Subcutaneous adipose tissue (tissue), 4 donors: ENCODE data around the gene ATP2B2. TPM values are rescaled to one million over a fixed set of nuclear protein-coding genes. Genes with fewer than 3 reads are reported as not detected.

Experiments
- total RNA-seq, 4 donors: library from RNA; depleted of rRNA; stranded (reverse); fragments of >200 nt; gene quantifications; one replicate each; pipeline ENCODE4 v1.1.0, GENCODE V29; 2016
- TF ChIP-seq, protein P1 (sequence below): fragments of 450-650 bp; IDR thresholded peaks from one replicate; pipeline ENCODE4 v1.5.1; 2016; ENCODE audit warnings: low read depth, mild to moderate bottlenecking, control low read depth, antibody characterized with exemption, moderate library complexity

ATP2B2 gene
- total RNA-seq, 4 donors from 2014 or later, result 0.34 to 0.44 TPM; not detected in 2

DNA sequence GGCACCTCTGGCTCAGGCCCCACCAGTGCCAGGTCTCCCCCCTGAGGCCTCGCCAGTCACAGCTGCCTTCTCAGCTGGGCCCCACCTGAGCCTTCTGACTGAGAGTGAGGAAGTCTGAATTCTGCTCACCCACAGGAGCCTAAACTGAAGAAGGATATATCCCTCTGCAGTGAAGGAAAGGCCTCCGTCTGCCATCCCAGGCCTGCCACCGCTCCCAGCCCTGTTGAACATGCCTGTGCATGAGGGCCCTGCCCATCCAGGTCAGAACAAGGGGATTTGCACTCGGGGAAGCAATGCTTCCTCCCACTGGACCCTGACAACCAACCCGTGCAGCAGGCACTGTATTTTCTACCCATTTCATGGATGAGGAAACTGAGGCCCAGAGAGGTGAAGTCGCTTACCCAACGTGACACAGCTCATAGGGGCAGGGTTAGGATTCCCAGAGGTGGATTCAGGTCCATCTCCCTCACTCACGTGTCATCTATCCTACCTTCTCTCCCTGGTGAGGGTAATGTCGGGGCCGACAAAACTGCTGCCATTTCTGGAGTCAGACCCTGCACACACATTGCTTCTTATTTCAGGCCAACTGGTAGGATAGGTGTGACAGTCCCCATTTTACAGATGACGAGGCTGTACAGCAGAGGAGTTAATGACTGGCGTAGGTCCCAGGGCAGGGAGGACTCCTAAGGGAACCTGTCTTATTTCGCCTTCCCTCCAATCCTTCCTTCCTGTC is 22.6 kb downstream of the ATP2B2 start:
- TF ChIP-seq, protein P1, sequence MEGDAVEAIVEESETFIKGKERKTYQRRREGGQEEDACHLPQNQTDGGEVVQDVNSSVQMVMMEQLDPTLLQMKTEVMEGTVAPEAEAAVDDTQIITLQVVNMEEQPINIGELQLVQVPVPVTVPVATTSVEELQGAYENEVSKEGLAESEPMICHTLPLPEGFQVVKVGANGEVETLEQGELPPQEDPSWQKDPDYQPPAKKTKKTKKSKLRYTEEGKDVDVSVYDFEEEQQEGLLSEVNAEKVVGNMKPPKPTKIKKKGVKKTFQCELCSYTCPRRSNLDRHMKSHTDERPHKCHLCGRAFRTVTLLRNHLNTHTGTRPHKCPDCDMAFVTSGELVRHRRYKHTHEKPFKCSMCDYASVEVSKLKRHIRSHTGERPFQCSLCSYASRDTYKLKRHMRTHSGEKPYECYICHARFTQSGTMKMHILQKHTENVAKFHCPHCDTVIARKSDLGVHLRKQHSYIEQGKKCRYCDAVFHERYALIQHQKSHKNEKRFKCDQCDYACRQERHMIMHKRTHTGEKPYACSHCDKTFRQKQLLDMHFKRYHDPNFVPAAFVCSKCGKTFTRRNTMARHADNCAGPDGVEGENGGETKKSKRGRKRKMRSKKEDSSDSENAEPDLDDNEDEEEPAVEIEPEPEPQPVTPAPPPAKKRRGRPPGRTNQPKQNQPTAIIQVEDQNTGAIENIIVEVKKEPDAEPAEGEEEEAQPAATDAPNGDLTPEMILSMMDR, result no peak

DNA sequence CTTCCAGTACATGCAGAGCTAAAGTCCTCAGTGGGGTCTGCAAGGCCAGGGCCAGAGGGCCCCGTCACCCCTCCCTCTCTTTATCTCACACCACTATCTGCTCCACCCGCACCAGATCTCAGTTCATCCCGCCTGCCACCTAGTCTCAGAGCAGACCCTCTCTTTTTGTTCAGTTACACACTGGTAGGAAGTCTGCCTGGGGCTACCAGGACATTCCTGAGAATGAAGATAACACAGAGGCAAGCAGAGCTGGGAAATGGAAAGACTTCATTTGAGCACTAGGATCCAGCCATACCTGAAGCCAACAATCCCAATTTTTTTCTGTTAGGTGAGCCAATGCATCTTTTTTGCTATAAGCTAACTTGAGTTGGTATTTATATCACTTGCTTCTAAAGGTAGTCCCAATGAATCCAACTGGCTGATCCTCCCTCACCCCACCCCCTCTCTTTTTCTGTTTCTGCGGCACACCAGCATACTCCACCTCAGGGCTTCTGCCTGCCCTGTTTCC is 24.5 kb downstream of the ATP2B2 start:
- TF ChIP-seq, protein P1, result no peak

DNA sequence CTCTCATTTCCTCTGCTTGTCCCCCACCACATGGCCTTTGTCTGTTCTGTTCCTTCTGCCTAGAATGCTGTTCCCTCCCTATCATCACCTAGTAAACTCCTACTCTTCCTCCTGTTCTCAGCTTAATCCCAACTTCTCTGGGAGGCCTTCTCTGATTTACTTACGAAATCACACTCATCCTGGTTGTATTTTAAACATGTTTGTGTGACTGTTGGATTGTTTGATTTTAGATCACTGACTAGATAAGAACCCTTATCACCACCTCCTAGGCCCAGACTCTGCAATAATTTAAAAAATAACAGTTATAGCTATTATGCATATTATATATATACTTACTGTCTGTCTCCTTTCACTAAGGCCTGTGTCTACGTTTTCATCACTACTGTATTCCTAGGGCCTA is 26.1 kb downstream of the ATP2B2 start:
- TF ChIP-seq, protein P1, result no peak

DNA sequence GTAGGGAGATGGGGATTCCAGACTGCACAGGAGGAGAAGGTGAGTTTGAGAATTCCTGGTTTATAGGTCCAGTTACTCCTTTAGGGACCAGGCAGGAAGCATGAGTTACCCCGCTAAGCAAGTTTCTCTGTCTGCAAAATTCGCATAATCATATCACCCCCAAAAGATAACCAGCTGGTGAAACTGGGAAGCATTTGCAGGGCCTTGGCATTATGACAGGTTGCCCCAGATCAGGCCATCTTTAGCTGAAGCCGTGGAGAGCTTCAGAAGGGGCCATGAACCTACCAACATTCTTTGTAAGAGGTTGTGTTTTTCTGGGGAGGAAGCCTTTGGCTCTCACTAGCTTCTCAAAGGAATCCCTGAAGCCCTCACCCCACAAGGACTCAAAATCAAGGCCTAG is 29.4 kb downstream of the ATP2B2 start:
- TF ChIP-seq, protein P1, result no peak

DNA sequence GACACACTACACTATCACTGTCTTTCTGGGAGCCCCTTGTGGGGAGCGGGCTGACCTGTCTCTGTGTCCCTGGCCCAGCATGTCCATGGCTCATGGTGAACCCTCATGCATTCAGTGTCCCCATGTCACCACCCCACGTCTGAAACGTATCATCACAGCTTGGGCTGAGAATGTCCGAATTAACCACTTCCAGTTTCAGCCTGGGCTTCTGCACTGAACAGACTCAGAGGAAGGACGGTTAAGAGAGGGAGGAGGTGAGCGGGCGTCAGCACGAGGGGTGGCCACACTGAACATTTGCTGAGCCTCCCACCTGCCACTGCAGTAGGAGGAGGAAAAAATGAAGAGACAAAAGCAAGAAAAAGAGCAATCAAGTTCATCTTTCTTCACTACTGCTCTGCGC is 30.5 kb downstream of the ATP2B2 start:
- TF ChIP-seq, protein P1, result no peak

DNA sequence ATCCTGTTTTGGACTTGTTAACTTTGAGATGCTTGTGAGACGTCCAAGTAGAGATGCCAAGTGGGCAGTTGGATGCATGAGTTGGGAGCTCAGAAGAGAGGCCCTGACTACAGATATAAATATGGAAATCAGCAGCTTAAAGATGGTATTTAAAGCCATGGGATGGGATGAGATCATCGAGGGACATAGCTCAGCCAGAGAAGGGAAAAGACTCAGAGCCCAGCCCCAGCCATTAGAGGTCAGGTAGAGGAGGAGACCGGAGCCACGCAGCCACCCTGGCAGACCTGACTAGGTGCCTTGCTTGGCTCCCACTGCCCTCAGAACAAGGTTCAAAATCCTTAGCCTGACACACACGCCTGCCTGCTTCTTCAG is 31.1 kb downstream of the ATP2B2 start:
- TF ChIP-seq, protein P1, result no peak

DNA sequence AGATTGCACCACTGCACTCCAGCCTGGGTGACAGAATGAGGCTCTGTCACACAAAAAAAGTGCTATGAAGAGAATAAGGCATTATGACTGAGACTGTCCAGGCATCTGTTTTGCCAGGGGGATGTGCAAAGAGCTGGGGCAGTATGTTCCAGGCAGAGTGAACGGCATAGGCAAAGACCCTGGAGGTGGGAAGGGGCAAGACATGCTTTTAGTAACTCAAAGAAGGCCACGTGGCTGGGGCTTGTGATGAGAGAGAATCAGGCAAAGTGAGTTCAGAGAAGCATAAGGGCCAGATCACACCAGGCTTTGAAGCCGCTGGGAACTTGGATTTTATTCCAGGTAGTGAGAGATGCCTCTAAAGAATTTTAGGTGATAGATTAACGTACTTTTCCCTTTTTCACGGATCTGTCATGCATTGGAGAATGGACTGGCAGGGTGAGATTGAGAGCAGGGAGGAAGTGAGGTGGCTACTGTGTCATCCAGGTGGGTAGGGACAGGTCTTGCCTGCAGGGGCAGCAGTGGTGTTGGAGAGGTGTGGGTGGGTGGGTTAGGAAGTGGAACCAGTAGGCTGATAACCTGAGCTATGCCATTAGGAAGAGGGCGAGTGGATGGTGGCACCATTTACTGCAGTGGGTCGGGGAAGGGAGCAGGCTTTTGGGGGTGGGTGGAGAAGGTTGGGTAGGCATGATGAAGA is 31.7 kb downstream of the ATP2B2 start:
- TF ChIP-seq, protein P1, result no peak
